ENCODE data around the gene OGFR. TPM values are rescaled to one million over a fixed set of nuclear protein-coding genes. Genes with fewer than 3 reads are reported as not detected.

The OGFR gene
- total and polyA plus RNA-seq, 2 experiments from 2014 or later: 9.6 to 50.6 TPM

DNA sequence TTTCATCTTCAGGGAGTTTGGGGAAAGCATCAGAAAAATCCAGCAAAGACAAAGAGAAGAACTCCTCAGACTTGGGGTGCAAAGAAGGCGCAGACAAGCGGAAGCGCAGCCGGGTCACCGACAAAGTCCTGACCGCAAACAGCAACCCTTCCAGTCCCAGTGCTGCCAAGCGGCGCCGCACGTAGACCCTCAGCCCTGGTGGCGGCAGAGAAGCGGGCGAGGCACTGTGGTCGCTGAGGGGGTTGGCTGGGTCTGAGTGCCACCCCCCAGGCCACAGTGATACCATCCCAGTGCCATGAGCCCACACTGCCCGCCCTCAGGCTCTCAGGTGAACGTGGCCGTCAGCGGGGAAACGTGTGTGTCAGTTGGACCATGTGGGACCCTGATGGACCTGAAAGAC is 5.2 kb upstream of the OGFR start (continued):
- no peak for TF ChIP-seq ZNF462 (CRISPR knock-in tag; IDR thresholded peaks at IDR 0.05)
- no peak for TF ChIP-seq ZNF114 (CRISPR knock-in tag; IDR thresholded peaks at IDR 0.05)
- no peak for TF ChIP-seq EZH2phosphoT487 (IDR thresholded peaks at IDR 0.05; ENCODE audit: unreplicated experiment)
- no peak for TF ChIP-seq EZH2 (IDR thresholded peaks at IDR 0.05; ENCODE audit: low read depth, unreplicated experiment)

DNA sequence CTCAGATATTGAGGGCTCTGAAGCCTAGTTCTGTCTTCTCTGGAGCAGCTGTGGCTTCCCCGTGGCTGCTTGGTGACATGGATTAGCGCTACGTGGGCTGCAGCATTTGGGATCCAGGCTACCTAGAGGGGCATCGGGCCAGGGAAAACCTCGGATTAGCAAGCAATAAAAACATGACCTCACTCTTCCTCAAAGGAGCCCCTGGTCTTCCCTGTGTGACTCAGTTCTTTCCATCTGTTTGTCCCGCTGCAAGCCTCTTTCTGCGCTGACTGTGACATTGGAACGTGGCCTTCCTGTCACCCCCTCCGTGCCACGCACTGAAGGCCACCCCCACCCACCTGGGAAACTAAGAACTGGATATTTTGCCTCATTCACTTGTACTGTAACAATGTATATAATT is 4.8 kb upstream of the OGFR start:
- H3K4me3 ChIP-seq: no peak overlapping the region
- Mint-ChIP-seq H3K36me3 (ENCODE audit: low read depth) (peaks cover 30% of the 10 kb centered on the region), H3K27me3 (ENCODE audit: insufficient read depth, low read depth, poor library complexity) (peaks cover 40% of the 10 kb centered on the region), H3K4me1 (peaks cover 3% of the 10 kb centered on the region; the same call in 1 of the 3 replicates), H3K27ac (no peak overlapping the region), H3K4me3 (no peak overlapping the region), H3K9me3 (no peaks in the 10 kb centered on the region)
- H2AFZ ChIP-seq: no peak overlapping the region
- H3K27me3 ChIP-seq (ENCODE audit: insufficient read depth): peaks cover 20% of the 10 kb centered on the region
- DNase-seq (ENCODE audit: low spot score) (no peak), ATAC-seq (no peak)
- peaks cover 12% of the 10 kb centered on the region; the same call in 1 of the 2 replicates for H3K4me1 ChIP-seq (ENCODE audit: insufficient read depth)
- no peaks in the 10 kb centered on the region for H3K79me2 ChIP-seq (replicated peaks; ENCODE audit: insufficient read depth)
- peaks cover 13% of the 10 kb centered on the region for H3F3A ChIP-seq (replicated peaks; ENCODE audit: low read depth)
- peaks cover 7% of the 10 kb centered on the region; the same call in 1 of the 2 replicates for H3K36me3 ChIP-seq (ENCODE audit: insufficient read depth)
- H3K27ac ChIP-seq (ENCODE audit: low read depth): no peak overlapping the region
- H3K9me2 ChIP-seq (ENCODE audit: insufficient read depth): no peaks in the 10 kb centered on the region
- H4K20me1 ChIP-seq (replicated peaks; ENCODE audit: insufficient read depth): peaks cover 3% of the 10 kb centered on the region
- no peak overlapping the region for H3K4me2 ChIP-seq
- TF ChIP-seq, protein P1, sequence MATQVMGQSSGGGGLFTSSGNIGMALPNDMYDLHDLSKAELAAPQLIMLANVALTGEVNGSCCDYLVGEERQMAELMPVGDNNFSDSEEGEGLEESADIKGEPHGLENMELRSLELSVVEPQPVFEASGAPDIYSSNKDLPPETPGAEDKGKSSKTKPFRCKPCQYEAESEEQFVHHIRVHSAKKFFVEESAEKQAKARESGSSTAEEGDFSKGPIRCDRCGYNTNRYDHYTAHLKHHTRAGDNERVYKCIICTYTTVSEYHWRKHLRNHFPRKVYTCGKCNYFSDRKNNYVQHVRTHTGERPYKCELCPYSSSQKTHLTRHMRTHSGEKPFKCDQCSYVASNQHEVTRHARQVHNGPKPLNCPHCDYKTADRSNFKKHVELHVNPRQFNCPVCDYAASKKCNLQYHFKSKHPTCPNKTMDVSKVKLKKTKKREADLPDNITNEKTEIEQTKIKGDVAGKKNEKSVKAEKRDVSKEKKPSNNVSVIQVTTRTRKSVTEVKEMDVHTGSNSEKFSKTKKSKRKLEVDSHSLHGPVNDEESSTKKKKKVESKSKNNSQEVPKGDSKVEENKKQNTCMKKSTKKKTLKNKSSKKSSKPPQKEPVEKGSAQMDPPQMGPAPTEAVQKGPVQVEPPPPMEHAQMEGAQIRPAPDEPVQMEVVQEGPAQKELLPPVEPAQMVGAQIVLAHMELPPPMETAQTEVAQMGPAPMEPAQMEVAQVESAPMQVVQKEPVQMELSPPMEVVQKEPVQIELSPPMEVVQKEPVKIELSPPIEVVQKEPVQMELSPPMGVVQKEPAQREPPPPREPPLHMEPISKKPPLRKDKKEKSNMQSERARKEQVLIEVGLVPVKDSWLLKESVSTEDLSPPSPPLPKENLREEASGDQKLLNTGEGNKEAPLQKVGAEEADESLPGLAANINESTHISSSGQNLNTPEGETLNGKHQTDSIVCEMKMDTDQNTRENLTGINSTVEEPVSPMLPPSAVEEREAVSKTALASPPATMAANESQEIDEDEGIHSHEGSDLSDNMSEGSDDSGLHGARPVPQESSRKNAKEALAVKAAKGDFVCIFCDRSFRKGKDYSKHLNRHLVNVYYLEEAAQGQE (IDR thresholded peaks at IDR 0.05; ENCODE audit: unreplicated experiment): no peak
- TF ChIP-seq ZNF462 (CRISPR knock-in tag; IDR thresholded peaks at IDR 0.05): no peak
- no peak for TF ChIP-seq POLR2AphosphoS5 (IDR thresholded peaks at IDR 0.05; ENCODE audit: low read depth)
- no peak for TF ChIP-seq EZH2phosphoT487 (IDR thresholded peaks at IDR 0.05; ENCODE audit: unreplicated experiment)

Data from GM23338 (cell line).